AG10803 (cell line): ENCODE results near the gene CEP57L1.

Experiments used
- DNase-seq: peaks from one replicate; pipeline ENCODE4 v3.0.0; 2010; ENCODE audit warnings: low read depth
- H3K4me3 ChIP-seq: 2 replicates; pipeline ENCODE4 v1.5.1; 2011; ENCODE audit warnings: mild to moderate bottlenecking, low read length, control low read depth
- TF ChIP-seq, protein P1 (sequence below): conservative IDR thresholded peaks from 2 replicates; pipeline ENCODE4 v1.5.1; 2011; ENCODE audit warnings: mild to moderate bottlenecking, low read length, control low read depth, inconsistent platforms

CEP57L1 gene

DNA sequence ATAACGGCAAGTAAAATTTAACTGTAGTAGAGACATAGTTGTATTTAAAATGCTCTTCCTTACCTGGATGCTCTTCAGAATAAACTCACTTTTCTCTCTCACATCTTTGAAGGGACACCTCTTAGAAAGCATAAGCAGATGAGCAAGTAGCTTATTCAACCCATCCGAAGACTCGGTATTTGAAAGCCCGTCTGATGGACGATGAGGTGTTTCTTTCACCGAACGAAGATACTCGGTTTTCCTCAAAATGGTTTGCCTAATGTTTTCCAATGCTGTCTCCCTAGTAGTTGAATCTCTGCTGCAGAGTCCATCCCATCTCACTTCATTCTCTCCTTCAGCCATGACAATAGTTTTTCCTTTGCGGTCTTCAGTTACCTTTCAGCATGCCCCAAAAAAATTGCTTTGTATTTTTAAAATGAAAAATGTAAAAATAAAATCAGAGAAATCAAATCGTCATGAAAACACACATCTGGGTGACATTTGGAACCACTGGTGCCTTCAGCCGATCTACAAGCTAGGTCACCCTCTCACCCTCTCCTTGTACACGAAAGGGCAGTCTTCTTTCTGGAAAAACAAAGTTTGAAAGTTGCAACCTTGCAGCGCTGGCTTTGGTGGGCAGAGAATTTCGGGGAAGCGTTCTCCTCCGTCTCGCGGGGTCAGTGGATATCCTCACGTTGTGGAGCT is 1.4 kb upstream of the CEP57L1 start:
- DNase-seq = no peak
- TF ChIP-seq, protein P1, sequence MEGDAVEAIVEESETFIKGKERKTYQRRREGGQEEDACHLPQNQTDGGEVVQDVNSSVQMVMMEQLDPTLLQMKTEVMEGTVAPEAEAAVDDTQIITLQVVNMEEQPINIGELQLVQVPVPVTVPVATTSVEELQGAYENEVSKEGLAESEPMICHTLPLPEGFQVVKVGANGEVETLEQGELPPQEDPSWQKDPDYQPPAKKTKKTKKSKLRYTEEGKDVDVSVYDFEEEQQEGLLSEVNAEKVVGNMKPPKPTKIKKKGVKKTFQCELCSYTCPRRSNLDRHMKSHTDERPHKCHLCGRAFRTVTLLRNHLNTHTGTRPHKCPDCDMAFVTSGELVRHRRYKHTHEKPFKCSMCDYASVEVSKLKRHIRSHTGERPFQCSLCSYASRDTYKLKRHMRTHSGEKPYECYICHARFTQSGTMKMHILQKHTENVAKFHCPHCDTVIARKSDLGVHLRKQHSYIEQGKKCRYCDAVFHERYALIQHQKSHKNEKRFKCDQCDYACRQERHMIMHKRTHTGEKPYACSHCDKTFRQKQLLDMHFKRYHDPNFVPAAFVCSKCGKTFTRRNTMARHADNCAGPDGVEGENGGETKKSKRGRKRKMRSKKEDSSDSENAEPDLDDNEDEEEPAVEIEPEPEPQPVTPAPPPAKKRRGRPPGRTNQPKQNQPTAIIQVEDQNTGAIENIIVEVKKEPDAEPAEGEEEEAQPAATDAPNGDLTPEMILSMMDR = no peak
- peak overlapping the region; percentile 97 for H3K4me3 ChIP-seq

DNA sequence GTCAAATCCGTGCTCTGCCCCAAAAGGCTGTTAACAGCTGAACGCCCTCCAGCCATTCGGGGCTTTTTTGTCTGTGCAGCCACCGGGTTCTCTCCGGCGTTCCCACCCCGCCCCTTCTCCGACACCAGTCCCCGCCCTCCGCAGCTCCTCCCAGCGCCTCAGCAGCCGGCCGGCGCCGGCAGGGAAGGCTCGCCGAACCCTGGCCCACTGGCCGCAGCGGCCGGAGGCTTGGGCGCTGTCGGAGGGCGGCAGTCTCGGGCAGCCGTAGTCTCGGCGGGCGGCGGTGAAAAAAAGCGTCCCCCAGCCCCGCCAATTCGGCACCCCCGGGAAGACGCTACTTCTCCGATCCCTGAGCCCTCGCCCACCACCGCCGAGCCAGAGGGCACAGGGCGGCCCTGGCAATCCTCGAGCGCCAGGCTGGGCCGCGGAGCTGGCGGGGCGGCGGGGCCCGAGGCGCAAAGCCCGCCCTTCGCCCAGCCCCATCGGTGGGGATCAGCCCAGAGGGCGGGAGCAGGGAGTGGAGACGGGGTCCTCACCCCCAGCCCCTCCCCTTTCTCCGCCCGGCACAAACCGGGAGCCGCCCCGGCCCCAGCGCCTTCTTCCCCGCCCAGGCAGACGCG is 781 bp upstream of the CEP57L1 start, which contains the start of gene SESN1:
TSS of gene SESN1 (minus strand) at position 431 of the 620 bp plus-strand sequence. CDS start 773 bp downstream, outside the sequence.
- H3K4me3 ChIP-seq = peak within 1 kb of the TSS; percentile 97
- DNase-seq = peak; percentile 98
- TF ChIP-seq, protein P1 = no peak

DNA sequence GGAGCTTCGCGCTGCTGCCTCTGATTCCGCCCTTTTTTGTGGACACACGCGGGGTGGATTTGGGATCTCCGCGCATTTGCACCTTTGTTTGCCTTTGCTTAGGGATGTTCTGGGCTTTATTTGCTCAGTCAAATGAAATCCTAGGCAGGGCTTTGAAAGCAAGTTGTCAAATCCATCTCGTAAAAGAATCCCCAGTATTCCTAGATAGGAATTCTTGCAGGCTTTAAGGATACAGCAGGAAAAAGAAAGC is 453 bp downstream of the CEP57L1 start:
- peak overlapping the region; percentile 97 for H3K4me3 ChIP-seq
- no peak for DNase-seq
- TF ChIP-seq, protein P1 = no peak

DNA sequence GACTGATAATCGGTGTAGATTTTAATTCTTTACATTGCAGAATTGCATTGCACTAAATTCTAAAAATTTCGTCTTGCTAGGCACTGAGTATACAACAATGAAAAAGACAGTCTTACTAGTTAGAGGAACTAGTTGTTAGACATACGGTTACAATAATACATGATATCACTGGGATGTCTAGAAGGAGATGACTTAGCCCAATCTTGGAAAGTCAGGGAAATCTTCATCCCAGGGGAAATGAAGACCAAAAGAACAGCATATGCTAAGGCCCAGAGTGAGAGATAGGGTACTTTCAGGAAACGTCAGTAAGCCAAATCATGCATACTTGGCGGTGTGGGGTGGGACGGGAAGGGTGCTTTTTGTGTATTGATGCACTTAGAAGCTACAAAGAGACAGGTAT is 901 bp downstream of the CEP57L1 start:
- DNase-seq = no peak
- TF ChIP-seq, protein P1 = no peak
- peak overlapping the region; percentile 97 for H3K4me3 ChIP-seq

DNA sequence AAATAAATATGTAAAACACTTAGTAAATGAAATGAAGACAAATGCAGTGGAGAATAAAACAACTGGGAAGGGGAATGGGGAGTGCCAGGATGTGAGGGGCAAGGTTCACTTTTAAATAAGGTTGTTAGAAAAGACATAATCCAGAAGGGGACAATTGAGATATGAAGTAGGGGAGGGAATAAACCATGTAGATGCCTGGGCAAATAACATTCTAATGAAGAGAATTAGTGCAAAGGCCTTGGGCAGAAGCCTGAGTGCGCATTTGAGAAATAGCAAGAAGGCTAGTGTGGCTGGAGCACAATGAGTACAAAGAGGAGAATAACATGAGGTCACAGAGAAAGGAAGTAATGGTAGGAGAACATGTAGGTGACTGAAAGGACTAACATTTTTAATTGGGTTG is 2.4 kb downstream of the CEP57L1 start:
- DNase-seq = no peak
- TF ChIP-seq, protein P1 = no peak
- H3K4me3 ChIP-seq = no peak overlapping the region

DNA sequence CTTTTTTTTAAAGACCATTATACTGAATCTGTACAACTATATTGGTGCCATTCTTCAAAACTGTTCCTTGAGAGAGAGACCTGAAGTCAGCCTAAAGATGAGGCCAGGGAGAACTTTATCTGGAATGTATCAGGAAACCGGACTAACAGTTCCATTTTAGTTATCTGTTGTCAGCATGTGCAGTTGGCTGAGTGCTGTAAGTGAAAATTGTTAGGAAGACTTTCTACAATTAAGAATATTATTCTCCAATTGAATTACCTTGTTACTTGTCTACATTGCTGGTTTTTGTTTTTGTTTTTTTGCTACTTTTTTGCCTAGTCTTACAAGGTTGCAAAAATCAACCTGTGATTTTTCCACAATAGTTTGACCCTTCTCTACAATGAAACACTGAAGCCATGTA is 7.5 kb downstream of the CEP57L1 start:
- H3K4me3 ChIP-seq = no peak overlapping the region
- TF ChIP-seq, protein P1 = no peak
- DNase-seq = no peak

DNA sequence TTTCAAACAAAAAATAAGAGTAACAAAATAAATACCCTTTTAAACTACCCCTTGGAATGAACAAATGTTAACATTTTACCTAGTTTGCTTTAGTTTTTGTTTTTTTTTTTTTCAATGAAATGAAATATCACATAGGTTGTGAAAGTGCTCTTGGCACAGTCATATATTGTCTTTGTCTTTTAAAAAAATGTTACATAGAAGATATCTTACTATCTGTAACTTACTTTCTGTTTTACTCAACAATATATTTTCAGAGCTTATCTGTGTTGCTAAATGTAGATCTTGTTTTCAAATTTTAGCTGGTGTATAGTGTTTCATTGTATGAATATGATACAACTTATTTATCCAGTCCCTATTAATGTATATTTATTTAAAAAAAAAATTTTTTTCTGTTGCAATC is 8.6 kb downstream of the CEP57L1 start:
- H3K4me3 ChIP-seq = no peak overlapping the region
- DNase-seq = no peak
- TF ChIP-seq, protein P1 = no peak
